Fibroblast of lung (primary cell): Measurements from ENCODE around the gene DPP10. TPM values are rescaled to one million over a fixed set of nuclear protein-coding genes. Genes with fewer than 3 reads are reported as not detected.

ENCODE experiments used
- DNase-seq, 2 donors: peaks; one replicate each; pipeline versions ENCODE4 v3.0.0 to v3.0.0-alpha.2; 2010; ENCODE audit warnings: low read depth in 2 of 2
- H2AFZ ChIP-seq: 2 replicates; pipeline ENCODE4 v1.5.1; 2012; ENCODE audit warnings: low read length, control low read depth, inconsistent platforms
- H3K27ac ChIP-seq: 2 replicates; pipeline ENCODE4 v1.5.1; 2011; ENCODE audit warnings: low read length, control low read depth; ENCODE audit not compliant: insufficient read depth
- H3K27me3 ChIP-seq: 2 replicates; pipeline ENCODE4 v1.5.1; 2011; ENCODE audit warnings: mild to moderate bottlenecking, low read length; ENCODE audit not compliant: control insufficient read depth, insufficient read depth
- H3K36me3 ChIP-seq: 2 replicates; pipeline ENCODE4 v1.5.1; 2011; ENCODE audit warnings: low read length; ENCODE audit not compliant: control insufficient read depth, insufficient read depth
- H3K4me1 ChIP-seq: 2 replicates; pipeline ENCODE4 v1.5.1; 2011; ENCODE audit warnings: low read length; ENCODE audit not compliant: control insufficient read depth, insufficient read depth; ENCODE audit errors: extremely low read depth
- H3K4me2 ChIP-seq: 2 replicates; pipeline ENCODE4 v1.5.1; 2011; ENCODE audit warnings: low read length, control low read depth; ENCODE audit not compliant: insufficient read depth; ENCODE audit errors: extremely low read depth
- H3K4me3 ChIP-seq, 4 experiments: fragments of 200-600 bp in 1 of 4; sonication (generic) in 1 of 4; replicated peaks in 1 of 4; 2 replicates each; pipeline ENCODE4 v1.5.1; 2011 to 2016; ENCODE audit warnings: low read length in 4 of 4, low read depth in 3 of 4, mild to moderate bottlenecking in 3 of 4, control low read depth in 2 of 4, inconsistent platforms in 1 of 4, mixed read lengths in 1 of 4; ENCODE audit not compliant: insufficient read depth in 1 of 4; ENCODE audit errors: control extremely low read depth in 1 of 4
- H3K79me2 ChIP-seq: 2 replicates; pipeline ENCODE4 v1.5.1; 2012; ENCODE audit warnings: mild to moderate bottlenecking, low read length, inconsistent platforms; ENCODE audit not compliant: control insufficient read depth, insufficient read depth
- H3K9ac ChIP-seq: 2 replicates; pipeline ENCODE4 v1.5.1; 2011; ENCODE audit warnings: mild to moderate bottlenecking, low read length, control low read depth; ENCODE audit not compliant: insufficient read depth
- H3K9me3 ChIP-seq: 2 replicates; pipeline ENCODE4 v1.5.1; 2012; ENCODE audit warnings: low read depth, low read length; ENCODE audit not compliant: control insufficient read depth, insufficient read depth
- H4K20me1 ChIP-seq: 2 replicates; pipeline ENCODE4 v1.5.1; 2011; ENCODE audit warnings: low read length; ENCODE audit not compliant: control insufficient read depth, insufficient read depth; ENCODE audit errors: extremely low read depth
- CTCF ChIP-seq, 2 donors: IDR thresholded peaks in 1 of 2; conservative IDR thresholded peaks in 1 of 2; 1 replicate in 1 of 2; 2 replicates in 1 of 2; pipeline ENCODE4 v1.5.1; 2011 to 2012; ENCODE audit warnings: low read length in 2 of 2, control low read depth in 1 of 2, inconsistent platforms in 1 of 2, low read depth in 1 of 2, mild to moderate bottlenecking in 1 of 2
- EZH2 ChIP-seq: IDR thresholded peaks from 2 replicates; pipeline ENCODE4 v1.5.1; 2012; ENCODE audit warnings: low read length, control low read depth, mild to moderate bottlenecking; ENCODE audit errors: missing control alignments
- polyA plus RNA-seq, 2 donors: library from polyadenylated mRNA; depleted of rRNA in 1 of 2; stranded (reverse) in 1 of 2; unstranded in 1 of 2; fragments of >200 nt; gene quantifications; 2 replicates each; pipeline ENCODE4 v1.2.1, GENCODE V29; 2011 to 2012; ENCODE audit warnings: missing spikeins in 1 of 2
- total RNA-seq: library from RNA; depleted of rRNA; stranded (reverse); fragments of >200 nt; gene quantifications from 2 replicates; pipeline ENCODE4 v1.2.1, GENCODE V29; 2014

DPP10 gene
- total and polyA plus RNA-seq, 2 donors (not counting 1 experiment from before 2014, with no cell fraction given): not detected

GRCh38 chr2:114424699-114425098 is 17.7 kb upstream of the DPP10 start:
- Histone ChIP-seq H3K79me2 (no peaks in the 10 kb centered on the region), H4K20me1 (no peaks in the 10 kb centered on the region), H3K27ac (no peak overlapping the region), H3K36me3 (no peaks in the 10 kb centered on the region), H3K4me2 (no peak overlapping the region), H3K4me3 (no peak overlapping the region), H2AFZ (no peak overlapping the region), H3K4me1 (no peaks in the 10 kb centered on the region), H3K9me3 (no peaks in the 10 kb centered on the region), H3K9ac (no peak overlapping the region), H3K27me3 (no peaks in the 10 kb centered on the region)
- no peak for DNase-seq
- TF ChIP-seq CTCF (conservative IDR thresholded peaks at IDR 0.05 in 1 of 2, IDR thresholded peaks at IDR 0.05 in 1 of 2; ENCODE audit: low read depth in 1 of 2, low read length in 2 of 2) (no peak), EZH2 (no peak)

- Histone ChIP-seq H2AFZ (no peak overlapping the region), H3K4me3 (no peak overlapping the region), H3K27ac (no peak overlapping the region), H3K9me3 (no peaks in the 10 kb centered on the region), H3K27me3 (no peaks in the 10 kb centered on the region), H4K20me1 (no peaks in the 10 kb centered on the region), H3K36me3 (no peaks in the 10 kb centered on the region), H3K79me2 (no peaks in the 10 kb centered on the region), H3K4me1 (no peaks in the 10 kb centered on the region), H3K4me2 (no peak overlapping the region), H3K9ac (no peak overlapping the region)
- no peak for DNase-seq
- TF ChIP-seq EZH2: no peak
- no peak for TF ChIP-seq CTCF (conservative IDR thresholded peaks at IDR 0.05 in 1 of 2, IDR thresholded peaks at IDR 0.05 in 1 of 2; ENCODE audit: low read depth in 1 of 2, low read length in 2 of 2)
These were observed 15.7 kb upstream of the DPP10 start for GRCh38 chr2:114426756-114427155.

- Histone ChIP-seq H3K79me2 (no peaks in the 10 kb centered on the region), H4K20me1 (no peaks in the 10 kb centered on the region), H3K27me3 (no peaks in the 10 kb centered on the region), H3K4me1 (no peaks in the 10 kb centered on the region), H3K4me2 (no peak overlapping the region), H2AFZ (no peak overlapping the region), H3K36me3 (no peaks in the 10 kb centered on the region), H3K4me3 (no peak overlapping the region), H3K9ac (no peak overlapping the region), H3K9me3 (no peaks in the 10 kb centered on the region), H3K27ac (no peak overlapping the region)
- DNase-seq: no peak
- TF ChIP-seq CTCF (conservative IDR thresholded peaks at IDR 0.05 in 1 of 2, IDR thresholded peaks at IDR 0.05 in 1 of 2; ENCODE audit: low read depth in 1 of 2, low read length in 2 of 2) (no peak), EZH2 (no peak)
These were observed 6.1 kb upstream of the DPP10 start for GRCh38 chr2:114436329-114436728.
